Islet of Langerhans (tissue), 1 donor: ENCODE measurements around the gene CCDC178.
"Not testable (repeated sequence)": the region's sequence is repeated elsewhere in the genome, so short reads cannot be mapped to it uniquely, and the experiment has no call there.

Experiments used
- FAIRE-seq: peaks from one replicate; lab custom pipeline; 2011; peaks lifted over from hg19 to GRCh38; lab: Jason Lieb, UNC

Gene CCDC178

GRCh38 chr18:32998921-32999320, 441.6 kb downstream of the CCDC178 start:
- FAIRE-seq: no peak

- no peak for FAIRE-seq
These were observed 442.2 kb downstream of the CCDC178 start for GRCh38 chr18:32998285-32998684.

GRCh38 chr18:32983721-32984120, 456.8 kb downstream of the CCDC178 start:
- no peak for FAIRE-seq

GRCh38 chr18:32980896-32981295, 459.6 kb downstream of the CCDC178 start:
- no peak for FAIRE-seq

GRCh38 chr18:32975501-32975900, 465.0 kb downstream of the CCDC178 start:
- no peak for FAIRE-seq

GRCh38 chr18:32975163-32975436, 465.4 kb downstream of the CCDC178 start:
- no peak for FAIRE-seq

GRCh38 chr18:32974421-32975162, 465.9 kb downstream of the CCDC178 start:
- FAIRE-seq: no peak

GRCh38 chr18:32968248-32968647, 472.3 kb downstream of the CCDC178 start:
- FAIRE-seq: no peak

- no peak for FAIRE-seq
These were observed 474.4 kb downstream of the CCDC178 start for GRCh38 chr18:32966141-32966540.

GRCh38 chr18:32961538-32961937, 479.0 kb downstream of the CCDC178 start:
- no peak for FAIRE-seq

GRCh38 chr18:32958746-32959145, 481.8 kb downstream of the CCDC178 start:
- no peak for FAIRE-seq

- no peak for FAIRE-seq
These were observed 483.8 kb downstream of the CCDC178 start for GRCh38 chr18:32956591-32957315.

GRCh38 chr18:32952318-32952717, 488.2 kb downstream of the CCDC178 start:
- FAIRE-seq: not testable (repeated sequence)

GRCh38 chr18:32937597-32937996, 502.9 kb downstream of the CCDC178 start:
- no peak for FAIRE-seq

- FAIRE-seq: no peak
These were observed 503.5 kb downstream of the CCDC178 start for GRCh38 chr18:32937066-32937465.

GRCh38 chr18:32934201-32934600, 506.3 kb downstream of the CCDC178 start:
- FAIRE-seq: no peak

- no peak for FAIRE-seq
These were observed 509.7 kb downstream of the CCDC178 start for GRCh38 chr18:32930695-32931301.

- FAIRE-seq: no peak
These were observed 511.3 kb downstream of the CCDC178 start for GRCh38 chr18:32929213-32929612.

GRCh38 chr18:32922951-32923430, 517.5 kb downstream of the CCDC178 start:
- no peak for FAIRE-seq

GRCh38 chr18:32920796-32921787, 519.4 kb downstream of the CCDC178 start:
- no peak for FAIRE-seq

- FAIRE-seq: no peak
These were observed 520.7 kb downstream of the CCDC178 start for GRCh38 chr18:32919799-32920198.

- FAIRE-seq: no peak
These were observed 521.8 kb downstream of the CCDC178 start for GRCh38 chr18:32918692-32919250.
